A172 (cell line): ENCODE data around the gene PKN3. TPM values are rescaled to one million over a fixed set of nuclear protein-coding genes. Genes with fewer than 3 reads are reported as not detected.

Experiments
- DNase-seq: peaks from one replicate; pipeline ENCODE4 v3.0.0-alpha.2; 2015; ENCODE audit warnings: low spot score
- total RNA-seq: library from RNA; depleted of rRNA; stranded (reverse); fragments of >200 nt; shearing (Covaris generic); gene quantifications from 2 replicates; pipeline ENCODE4 v1.2.3, GENCODE V29; 2014; rRNA removed

Gene PKN3
- total RNA-seq, 1 experiment from 2014 or later = 18.1 TPM

- no peak for DNase-seq
These were observed 40.1 kb downstream of the PKN3 start for GRCh38 chr9:128742401-128742800.

- DNase-seq = no peak
These were observed 41.1 kb downstream of the PKN3 start for GRCh38 chr9:128743421-128743820.

GRCh38 chr9:128747241-128747640, 44.9 kb downstream of the PKN3 start:
- DNase-seq = no peak

- DNase-seq = no peak
These were observed 48.8 kb downstream of the PKN3 start for GRCh38 chr9:128750926-128751595.

- no peak for DNase-seq
These were observed 51.3 kb downstream of the PKN3 start for GRCh38 chr9:128753627-128754026.

GRCh38 chr9:128757602-128758001, 55.3 kb downstream of the PKN3 start:
- no peak for DNase-seq

- DNase-seq = no peak
These were observed 60.6 kb downstream of the PKN3 start for GRCh38 chr9:128762671-128763449.

GRCh38 chr9:128764361-128764760, 62.1 kb downstream of the PKN3 start:
- DNase-seq = no peak

- DNase-seq = no peak
These were observed 63.2 kb downstream of the PKN3 start for GRCh38 chr9:128765499-128765898.

- no peak for DNase-seq
These were observed 66.3 kb downstream of the PKN3 start for GRCh38 chr9:128768606-128769005.

Other genes with a start within 250 kb of the PKN3 start
- 44.7 and 55.7 TPM in 2 replicates for gene ODF2, start 246.5 kb upstream of the PKN3 start, total RNA-seq
- 97.5 and 101 TPM in 2 replicates for gene GLE1, start 197.8 kb upstream of the PKN3 start, total RNA-seq
- gene SPTAN1, start 149.9 kb upstream of the PKN3 start, total RNA-seq = 411 and 440 TPM in 2 replicates
- gene DYNC2I2, start 45.7 kb upstream of the PKN3 start, total RNA-seq = 239 and 244 TPM in 2 replicates
- gene SET, start 13.3 kb upstream of the PKN3 start, total RNA-seq = 1,187 and 1,647 TPM in 2 replicates
- gene ZDHHC12, start 21.6 kb downstream of the PKN3 start, total RNA-seq = 153 and 193 TPM in 2 replicates
- 14.8 and 29.1 TPM in 2 replicates for gene ZER1, start 69.4 kb downstream of the PKN3 start, total RNA-seq
- 41.9 and 43.6 TPM in 2 replicates for gene TBC1D13, start 84.8 kb downstream of the PKN3 start, total RNA-seq
- 57.8 and 65.3 TPM in 2 replicates for gene ENDOG, start 116.0 kb downstream of the PKN3 start, total RNA-seq
- gene SPOUT1, start 127.3 kb downstream of the PKN3 start, total RNA-seq = 28.0 and 36.4 TPM in 2 replicates
- gene KYAT1, start 179.4 kb downstream of the PKN3 start, total RNA-seq = 15.5 and 19.5 TPM in 2 replicates
- gene LRRC8A, start 179.6 kb downstream of the PKN3 start, total RNA-seq = 62.5 and 71.4 TPM in 2 replicates
- gene PHYHD1, start 218.5 kb downstream of the PKN3 start, total RNA-seq = not detected in 2 replicates
- gene DOLK, start 245.1 kb downstream of the PKN3 start, total RNA-seq = 56.7 and 57.4 TPM in 2 replicates
- gene NUP188, start 245.2 kb downstream of the PKN3 start, total RNA-seq = 57.4 and 76.4 TPM in 2 replicates